NCI-H2107 treated with DMSO at 0.1 percent for 48 hours (cell line): Measurements from ENCODE around the gene ZNF326.
"Not testable (repeated sequence)": the region's sequence is repeated elsewhere in the genome, so short reads cannot be mapped to it uniquely, and the experiment has no call there.

Source experiments
- DNase-seq: peaks from one replicate; lab custom pipeline; 2025; ENCODE audit not compliant: unreplicated experiment; lab: John Stamatoyannopoulos, UW

The ZNF326 gene

GRCh38 chr1:89995598-89996449 lies 914 bp downstream of the ZNF326 start:
- no peak for DNase-seq

DNA sequence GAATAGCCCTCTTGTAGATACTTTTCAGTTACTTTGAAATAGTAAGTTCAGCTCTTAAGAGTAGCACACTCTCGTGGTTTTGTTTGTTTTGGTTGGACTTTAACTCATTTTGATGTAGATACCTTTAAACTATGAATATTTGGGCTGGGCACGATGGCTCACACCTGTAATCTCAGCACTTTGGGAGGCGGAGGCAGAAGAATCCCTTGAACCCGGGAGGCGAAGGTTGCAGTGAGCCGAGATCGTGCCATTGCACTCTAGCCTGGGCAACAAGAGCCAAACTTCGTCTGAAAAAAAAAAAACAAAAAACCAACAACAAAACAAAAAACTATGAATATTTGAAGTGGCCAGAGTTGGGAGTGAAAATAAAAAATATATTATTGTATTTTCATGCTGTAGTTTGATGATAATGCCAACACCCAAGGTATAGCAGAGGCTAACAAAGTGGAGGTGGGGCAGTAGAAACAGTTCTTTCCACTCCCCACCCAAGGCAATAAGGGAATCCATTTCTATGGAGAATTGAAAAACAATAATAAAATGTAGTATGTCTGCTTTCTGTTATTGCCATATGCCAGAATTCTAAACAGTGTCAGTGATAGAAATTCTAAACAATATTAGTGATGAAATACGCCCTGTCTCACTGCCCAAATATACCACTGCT lies 1.7 kb downstream of the ZNF326 start:
- no peak for DNase-seq

DNA sequence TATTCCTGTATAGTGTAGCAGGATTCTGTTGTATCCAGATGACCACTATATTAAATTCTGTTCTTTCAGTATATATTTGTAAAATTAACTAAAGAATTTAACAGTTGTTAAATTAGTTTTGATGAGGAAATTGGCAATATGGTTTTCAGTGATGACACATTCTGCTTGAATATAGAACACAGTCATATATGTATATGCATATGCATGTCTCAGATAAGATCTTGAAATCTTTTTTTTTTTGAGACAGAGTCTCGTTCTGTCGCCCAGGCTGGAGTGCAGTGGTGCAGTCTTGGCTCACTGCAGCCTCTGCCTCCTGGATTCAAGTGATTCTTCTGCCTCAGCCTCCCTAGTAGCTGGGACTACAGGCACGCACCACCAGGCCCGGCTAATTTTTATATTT lies 2.2 kb downstream of the ZNF326 start:
- DNase-seq, result not testable (repeated sequence)

DNA sequence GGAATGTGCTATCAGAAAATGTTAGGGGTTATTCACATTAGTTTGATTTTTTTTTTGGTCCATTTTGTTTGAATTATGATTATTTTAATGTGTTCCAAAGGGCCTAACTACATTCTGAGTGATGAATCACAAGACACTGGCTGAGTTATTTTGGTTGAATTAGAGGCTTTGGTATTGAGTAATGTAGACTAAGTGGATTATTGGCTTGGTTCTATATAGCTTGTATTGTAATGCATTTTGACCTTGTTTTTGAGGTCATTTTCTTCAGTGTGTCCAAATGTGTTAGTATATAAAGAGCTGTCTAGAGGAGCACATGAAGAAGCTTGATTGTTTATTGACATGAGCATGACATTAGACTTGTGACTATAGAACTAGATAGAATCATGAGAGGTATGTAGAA lies 3.4 kb downstream of the ZNF326 start:
- DNase-seq, result no peak

DNA sequence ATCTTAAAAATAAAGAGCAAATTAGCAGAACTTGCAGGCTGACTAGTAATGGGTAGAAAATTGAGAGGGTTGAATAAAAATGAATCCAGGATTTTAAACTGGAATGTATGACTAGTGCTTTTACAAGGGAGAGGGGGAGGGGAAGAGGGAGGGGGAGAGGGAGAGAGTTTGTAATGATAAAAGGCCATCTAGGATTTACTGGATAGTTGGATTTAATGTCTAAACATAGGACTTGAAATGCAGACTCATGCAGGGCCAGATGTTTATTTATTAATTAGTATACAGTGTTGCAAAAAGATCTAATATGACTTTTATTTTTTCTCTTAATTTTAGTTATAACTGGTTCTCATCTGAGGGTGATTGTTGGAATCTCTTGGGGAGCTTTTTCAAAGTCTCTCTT lies 4.3 kb downstream of the ZNF326 start:
- DNase-seq, result no peak

DNA sequence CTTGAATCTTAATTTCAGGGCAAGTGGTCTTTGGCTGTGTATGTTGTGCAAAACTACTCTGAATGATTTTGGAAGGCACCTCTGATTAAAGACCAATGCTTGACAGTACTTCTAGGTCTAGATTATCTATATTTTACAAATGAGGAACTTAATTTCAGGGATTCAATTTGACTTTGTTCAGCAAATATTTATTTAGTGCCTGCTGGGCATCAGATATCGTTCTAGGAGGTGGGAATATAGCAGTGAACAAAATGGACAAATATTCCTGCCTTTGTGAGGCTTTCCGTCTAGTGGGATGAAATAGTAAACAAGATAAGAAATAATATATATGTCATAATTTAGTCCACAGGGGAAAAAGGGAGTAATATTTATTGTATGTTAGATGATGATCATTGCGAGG lies 4.7 kb downstream of the ZNF326 start:
- no peak for DNase-seq

DNA sequence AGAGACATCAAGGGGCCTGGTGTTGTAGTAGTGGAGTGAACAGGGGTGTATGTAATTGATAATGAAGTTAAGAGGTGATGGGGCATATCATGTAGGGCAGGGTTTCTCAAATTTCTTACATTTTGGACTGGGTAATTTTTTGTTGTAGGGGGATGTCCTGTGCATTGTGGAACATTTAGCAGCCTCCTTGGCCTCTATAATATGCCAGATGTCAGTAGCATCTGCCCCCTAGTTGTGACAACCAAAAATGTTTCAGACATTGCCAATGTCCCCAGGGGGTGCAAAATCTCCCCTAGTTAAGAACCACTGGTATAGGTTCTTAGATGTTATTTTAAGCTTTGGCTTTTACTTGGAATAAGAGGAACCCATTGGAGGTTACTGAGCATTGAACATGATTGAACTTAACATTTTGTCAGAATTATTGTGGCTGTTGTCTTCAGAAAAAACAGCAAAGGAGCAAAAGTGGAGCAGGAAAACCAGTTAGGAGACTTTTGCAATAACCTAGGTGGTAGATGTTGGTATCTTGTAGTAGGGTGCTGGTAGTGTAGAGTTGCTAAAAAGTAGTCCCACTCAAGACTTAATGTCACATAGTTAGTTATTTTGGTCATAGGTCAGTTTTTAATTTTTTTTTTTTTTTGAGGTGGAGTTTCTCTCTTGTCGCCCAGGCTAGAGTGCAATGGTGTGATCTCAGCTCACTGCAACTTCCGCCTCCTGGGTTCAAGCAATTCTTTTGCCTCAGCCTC lies 6.2 kb downstream of the ZNF326 start:
- DNase-seq, result no peak

- DNase-seq, result no peak
Observed at GRCh38 chr1:90007979-90008404, 13.1 kb downstream of the ZNF326 start.

GRCh38 chr1:90012300-90012699 lies 17.4 kb downstream of the ZNF326 start:
- DNase-seq, result no peak

DNA sequence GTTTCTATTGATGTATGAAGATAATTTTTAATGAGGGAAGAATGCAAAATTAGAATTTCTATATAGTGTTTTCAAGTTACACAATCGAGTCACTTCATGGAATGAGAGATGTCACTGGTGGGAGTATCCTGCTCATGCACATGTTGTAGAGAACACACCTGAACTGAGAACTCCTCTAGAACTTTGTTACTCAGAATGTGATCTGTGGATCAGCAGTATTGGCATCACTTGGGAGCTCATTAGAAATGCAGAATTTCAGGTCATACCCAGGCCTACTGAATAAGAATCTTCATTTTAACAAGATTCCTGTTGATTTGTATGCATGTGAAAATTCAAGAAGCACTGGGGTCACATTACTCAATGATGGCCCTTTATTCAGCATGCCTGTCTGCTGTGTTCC lies 28.8 kb downstream of the ZNF326 start:
- DNase-seq, result no peak

DNA sequence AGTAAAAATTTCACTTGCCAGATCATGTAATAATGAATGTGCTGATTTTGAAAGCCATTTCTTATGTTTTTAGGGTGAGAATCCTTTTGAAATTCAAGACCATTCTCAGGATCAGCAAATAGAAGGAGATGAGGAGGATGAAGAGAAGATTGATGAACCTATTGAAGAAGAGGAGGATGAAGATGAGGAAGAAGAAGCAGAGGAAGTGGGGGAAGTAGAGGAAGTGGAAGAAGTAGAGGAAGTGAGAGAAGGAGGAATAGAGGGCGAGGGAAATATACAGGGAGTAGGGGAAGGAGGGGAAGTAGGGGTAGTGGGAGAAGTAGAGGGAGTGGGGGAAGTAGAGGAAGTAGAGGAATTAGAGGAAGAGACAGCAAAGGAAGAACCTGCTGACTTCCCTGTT lies 32.4 kb downstream of the ZNF326 start:
- DNase-seq, result no peak

DNA sequence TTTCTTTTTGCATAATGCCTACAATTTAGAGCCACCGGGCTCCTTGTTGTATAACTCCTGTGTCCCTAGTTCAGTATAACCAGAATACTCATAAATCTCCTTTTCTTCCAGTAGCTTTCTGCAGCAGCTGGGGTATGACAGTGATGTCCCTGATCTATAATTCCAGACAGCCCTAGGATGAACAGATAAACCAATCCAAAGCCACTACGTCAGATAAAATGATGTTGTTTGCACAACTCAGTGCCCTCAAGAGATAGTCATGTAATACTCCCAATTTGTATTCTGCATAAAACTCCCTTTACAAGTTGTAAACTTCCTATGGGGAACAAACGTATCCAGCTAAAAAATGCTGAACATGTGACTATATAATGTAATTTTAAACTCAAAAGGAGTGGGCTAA lies 44.7 kb downstream of the ZNF326 start:
- no peak for DNase-seq

GRCh38 chr1:90043586-90043985 lies 48.7 kb downstream of the ZNF326 start:
- no peak for DNase-seq

DNA sequence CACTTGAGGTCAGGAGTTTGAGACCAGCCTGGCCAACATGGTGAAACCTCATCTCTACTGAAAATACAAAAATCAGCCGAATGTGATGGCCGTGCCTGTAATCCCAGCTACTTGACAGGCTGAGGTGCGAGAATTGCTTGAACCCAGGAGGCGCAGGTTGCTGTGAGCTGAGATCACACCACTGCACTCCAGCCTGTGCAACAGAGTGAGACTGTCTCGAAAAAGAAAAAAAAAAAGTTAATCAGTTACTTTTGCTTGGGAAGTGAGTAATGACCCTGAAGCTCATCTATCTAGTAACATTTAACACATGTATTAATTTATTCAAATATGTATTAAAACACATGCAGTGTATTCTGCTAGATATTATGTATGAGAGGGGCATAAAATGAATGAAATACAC lies 49.4 kb downstream of the ZNF326 start:
- DNase-seq, result no peak

GRCh38 chr1:90045853-90046563 lies 51.1 kb downstream of the ZNF326 start:
- DNase-seq, result no peak

DNA sequence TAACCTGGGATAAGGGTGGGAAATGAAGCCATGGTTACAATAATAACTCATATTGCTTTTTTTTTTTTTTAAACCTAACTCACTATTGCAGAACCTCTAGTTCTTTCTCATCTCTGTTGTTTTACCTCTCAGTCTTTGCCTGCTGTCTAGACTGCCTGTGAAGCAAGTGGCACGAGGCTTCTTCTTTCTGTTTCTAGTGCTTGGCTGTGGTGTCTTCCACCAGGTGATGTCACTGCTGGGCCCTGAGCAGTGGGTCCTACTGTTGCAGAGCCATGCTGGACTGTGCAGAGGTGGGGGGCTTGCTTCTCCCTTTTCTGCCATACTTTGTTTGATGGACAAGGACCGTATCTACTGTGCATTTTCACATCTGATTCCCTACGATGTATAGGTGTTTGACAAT lies 51.7 kb downstream of the ZNF326 start:
- no peak for DNase-seq

DNA sequence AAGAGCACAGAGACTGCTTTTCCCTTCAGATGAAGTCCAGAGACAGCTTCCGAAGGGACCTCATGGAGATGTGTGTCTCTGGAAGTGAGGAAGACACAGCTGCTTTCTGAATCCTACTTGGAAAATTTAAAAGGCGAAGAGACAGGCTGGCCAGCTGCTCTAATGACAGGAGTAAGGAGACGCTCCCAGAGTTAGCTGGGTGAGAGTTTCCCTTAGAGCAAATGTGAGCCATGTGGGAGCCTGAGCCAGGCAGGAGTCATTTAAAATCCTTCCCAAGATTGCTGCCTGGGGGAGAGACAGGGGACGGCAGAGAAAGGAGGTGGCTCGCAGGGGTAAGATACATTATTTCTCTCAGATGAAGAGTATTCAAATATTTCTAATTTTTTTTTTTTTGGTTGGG lies 53.1 kb downstream of the ZNF326 start:
- no peak for DNase-seq

DNA sequence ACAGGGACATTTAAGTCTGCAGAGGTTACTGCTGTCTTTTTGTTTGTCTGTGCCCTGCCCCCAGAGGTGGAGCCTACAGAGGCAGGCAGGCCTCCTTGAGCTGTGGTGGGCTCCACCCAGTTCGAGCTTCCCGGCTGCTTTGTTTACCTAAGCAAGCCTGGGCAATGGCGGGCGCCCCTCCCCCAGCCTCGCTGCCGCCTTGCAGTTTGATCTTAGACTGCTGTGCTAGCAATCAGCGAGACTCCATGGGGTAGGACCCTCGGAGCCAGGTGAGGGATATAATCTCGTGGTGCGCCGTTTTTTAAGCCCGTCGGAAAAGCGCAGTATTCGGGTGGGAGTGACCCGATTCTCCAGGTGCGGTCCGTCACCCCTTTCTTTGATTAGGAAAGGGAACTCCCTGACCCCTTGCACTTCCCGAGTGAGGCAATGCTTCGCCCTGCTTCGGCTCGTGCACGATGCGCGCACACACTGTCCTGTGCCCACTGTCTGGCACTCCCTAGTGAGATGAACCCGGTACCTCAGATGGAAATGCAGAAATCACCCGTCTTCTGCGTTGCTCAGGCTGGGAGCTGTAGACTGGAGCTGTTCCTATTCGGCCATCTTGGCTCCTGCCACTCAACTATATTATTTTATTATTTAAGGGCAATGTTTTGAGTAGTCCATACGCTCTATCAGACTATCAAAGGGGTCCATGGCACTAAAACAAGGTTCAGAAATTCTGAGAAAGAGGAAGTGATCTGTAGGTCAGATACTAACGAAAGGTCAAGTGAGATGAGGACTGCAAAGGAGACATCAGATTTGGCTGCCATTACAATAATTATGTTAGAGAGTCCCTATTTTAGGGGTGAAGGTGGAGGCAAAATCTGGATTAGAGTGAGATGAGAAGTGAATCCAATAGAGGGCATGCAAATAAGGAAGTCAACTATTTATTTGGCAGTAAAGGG lies 68.1 kb downstream of the ZNF326 start:
- DNase-seq, result not testable (repeated sequence)

- DNase-seq, result not testable (repeated sequence)
Observed at GRCh38 chr1:90064109-90064508, 69.2 kb downstream of the ZNF326 start.
